SJCRH30 (cell line): Measurements from ENCODE around the gene TMEM45A. TPM values are rescaled to one million over a fixed set of nuclear protein-coding genes. Genes with fewer than 3 reads are reported as not detected.
"Not testable (repeated sequence)": the region's sequence is repeated elsewhere in the genome, so short reads cannot be mapped to it uniquely, and the experiment has no call there.

Experiments used
- DNase-seq, 2 experiments: peaks; one replicate each; pipeline ENCODE4 v3.0.0-alpha.2; 2015 to 2020
- H3K27ac ChIP-seq: fragments of 250-450 bp; sonication (Bioruptor Pico); 2 replicates; pipeline ENCODE4 v1.5.1; 2020; ENCODE audit warnings: mild to moderate bottlenecking, moderate library complexity
- H3K27me3 ChIP-seq: fragments of 250-450 bp; sonication (Bioruptor Pico); 2 replicates; pipeline ENCODE4 v1.5.1; 2020; ENCODE audit warnings: mild to moderate bottlenecking, moderate library complexity
- H3K36me3 ChIP-seq: fragments of 250-450 bp; sonication (Bioruptor Pico); 2 replicates; pipeline ENCODE4 v1.5.1; 2020; ENCODE audit warnings: mild to moderate bottlenecking, moderate library complexity
- H3K4me1 ChIP-seq: fragments of 250-450 bp; sonication (Bioruptor Pico); 2 replicates; pipeline ENCODE4 v1.5.1; 2020; ENCODE audit warnings: mild to moderate bottlenecking, moderate library complexity
- H3K4me3 ChIP-seq: fragments of 250-450 bp; sonication (Bioruptor Pico); 2 replicates; pipeline ENCODE4 v1.5.1; 2020; ENCODE audit warnings: mild to moderate bottlenecking, moderate library complexity
- H3K9me3 ChIP-seq: fragments of 250-450 bp; sonication (Bioruptor Pico); replicated peaks from 2 replicates; pipeline ENCODE4 v1.5.1; 2020; ENCODE audit warnings: mild to moderate bottlenecking, moderate library complexity
- total RNA-seq: library from RNA; depleted of rRNA; stranded (reverse); fragments of >200 nt; shearing (Covaris generic); gene quantifications from 2 replicates; pipeline ENCODE4 v1.2.3, GENCODE V29; 2014; rRNA removed

Gene TMEM45A
- 28.3 and 30.2 TPM in 2 replicates for total RNA-seq

DNA sequence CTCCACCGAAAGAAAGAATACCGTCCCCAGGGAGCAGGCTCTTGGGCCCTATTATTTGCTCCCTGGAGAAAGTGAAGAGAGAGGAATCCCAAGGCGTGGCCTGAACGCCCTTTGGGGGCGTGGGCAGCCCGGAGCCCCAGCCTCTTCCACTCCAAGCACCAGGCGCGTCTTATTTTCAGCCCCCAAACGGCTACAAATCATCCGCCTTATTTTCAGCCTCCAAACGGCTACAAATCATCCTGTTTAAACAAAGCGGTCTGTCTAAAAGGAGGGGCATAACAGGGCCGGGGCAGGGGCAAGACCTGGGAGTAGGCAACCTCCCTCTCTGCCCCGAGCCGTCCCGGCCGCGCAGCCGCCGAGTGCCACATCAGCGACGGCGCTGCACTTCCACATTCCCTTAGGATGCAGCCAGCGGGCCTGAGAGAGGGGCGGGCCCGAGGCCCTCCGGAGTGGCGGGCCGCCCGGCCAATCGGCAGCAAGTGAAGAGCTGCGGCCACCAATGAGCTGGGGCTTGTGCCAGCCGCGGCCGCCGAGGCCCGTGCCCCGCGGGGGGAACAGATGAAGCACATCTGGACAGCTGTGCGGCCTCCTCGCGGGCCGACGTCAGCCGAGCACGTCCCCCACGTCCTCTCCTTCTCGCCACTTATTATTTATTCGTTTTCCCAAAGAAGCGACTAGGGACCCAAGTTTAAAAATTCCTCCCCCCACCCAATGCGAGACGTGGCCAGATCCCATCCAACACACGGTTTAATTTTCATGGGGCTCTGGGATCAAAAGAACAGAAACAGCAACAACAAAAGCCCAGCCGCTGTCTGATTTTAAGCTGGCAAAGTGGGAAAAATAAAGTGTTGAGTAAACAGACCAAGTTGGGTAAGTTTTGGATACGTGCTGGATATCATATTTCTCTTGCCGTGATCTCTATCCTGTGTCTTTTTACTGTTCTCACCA lies at the start of gene TMEM45A:
Gene TMEM45A, plus strand, starts transcription at position 561 of the 948 bp plus-strand sequence. CDS start 62,593 bp downstream, outside the sequence.
- H3K27ac ChIP-seq, result peak within 1 kb of the TSS; percentile 47
- H3K4me3 ChIP-seq, result peak within 1 kb of the TSS; percentile 69
- no peaks in the 10 kb centered on the region for H3K9me3 ChIP-seq
- no peaks in the 10 kb centered on the region for H3K36me3 ChIP-seq
- peak; percentile 98 for DNase-seq
- no peaks in the 10 kb centered on the region for H3K27me3 ChIP-seq
- H3K4me1 ChIP-seq, result peaks cover 13% of the 10 kb centered on the region

DNA sequence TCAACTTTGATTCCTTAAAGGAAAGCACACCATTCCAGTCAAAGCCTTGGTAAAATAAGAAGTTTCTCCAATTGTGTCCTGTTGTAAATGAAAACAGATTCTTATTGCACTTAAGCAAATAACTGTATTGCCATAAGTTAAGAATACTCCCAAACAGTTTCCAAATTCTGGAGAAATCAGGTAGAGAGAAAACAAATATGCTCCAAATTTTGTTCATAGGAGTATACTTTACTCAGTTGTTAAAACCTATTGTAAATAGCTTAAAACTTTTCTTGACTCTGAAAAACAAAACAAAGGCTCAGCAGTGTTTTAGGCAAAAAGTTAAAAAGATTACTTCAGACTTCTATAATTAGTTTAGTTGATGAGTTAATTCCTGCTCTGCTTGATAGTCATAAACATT lies 48.7 kb upstream of the TMEM45A start:
- Histone ChIP-seq H3K4me3 (no peak overlapping the region), H3K27me3 (no peaks in the 10 kb centered on the region), H3K4me1 (no peaks in the 10 kb centered on the region), H3K9me3 (peaks cover 6% of the 10 kb centered on the region), H3K36me3 (no peaks in the 10 kb centered on the region; the same call in 1 of the 2 replicates), H3K27ac (no peak overlapping the region)
- no peak for DNase-seq

DNA sequence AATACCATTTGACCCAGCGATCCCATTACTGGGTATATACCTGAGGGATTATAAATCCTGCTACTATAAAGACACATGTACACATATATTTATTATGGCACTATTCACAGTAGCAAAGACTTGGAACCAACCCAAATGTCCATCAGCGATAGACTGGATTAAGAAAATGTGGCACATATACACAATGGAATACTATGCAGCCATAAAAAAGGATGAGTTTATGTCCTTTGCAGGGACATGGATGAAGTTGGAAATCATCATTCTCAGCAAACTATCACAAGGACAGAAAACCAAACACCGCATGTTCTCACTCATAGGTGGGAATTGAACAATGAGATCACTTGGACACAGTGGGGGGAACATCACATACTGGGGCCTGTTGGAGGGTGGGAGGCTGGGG lies 45.4 kb upstream of the TMEM45A start:
- H3K4me1 ChIP-seq, H3K36me3 ChIP-seq, DNase-seq, H3K9me3 ChIP-seq, H3K27ac ChIP-seq, H3K4me3 ChIP-seq, H3K27me3 ChIP-seq: not testable (repeated sequence)

DNA sequence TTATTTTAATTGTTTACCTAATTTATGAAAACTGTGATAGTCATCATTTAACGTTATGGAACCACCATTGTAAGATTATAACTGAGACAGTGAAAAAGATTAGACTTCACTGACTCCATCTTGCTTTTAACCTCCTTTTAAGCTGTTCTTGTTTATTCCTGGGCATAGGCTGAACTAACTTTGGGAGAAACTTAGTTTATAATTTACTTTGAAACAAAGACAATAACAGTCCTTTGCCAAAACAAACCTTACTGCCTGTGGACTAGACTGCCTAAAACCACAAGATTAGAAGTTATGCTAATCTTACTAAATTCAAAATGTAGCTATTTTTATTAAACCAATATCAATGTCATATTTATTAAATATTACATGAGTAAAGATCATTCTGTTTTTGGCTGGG lies 44.3 kb upstream of the TMEM45A start:
- Histone ChIP-seq H3K27me3 (no peaks in the 10 kb centered on the region), H3K4me1 (no peaks in the 10 kb centered on the region), H3K27ac (no peak overlapping the region), H3K9me3 (peaks cover 6% of the 10 kb centered on the region), H3K4me3 (no peak overlapping the region), H3K36me3 (no peaks in the 10 kb centered on the region; the same call in 1 of the 2 replicates)
- DNase-seq, result no peak

- no peaks in the 10 kb centered on the region for H3K27me3 ChIP-seq
- H3K36me3 ChIP-seq, result no peaks in the 10 kb centered on the region; the same call in 1 of the 2 replicates
- H3K27ac ChIP-seq, result no peak overlapping the region
- no peak for DNase-seq
- H3K9me3 ChIP-seq, result peaks cover 6% of the 10 kb centered on the region
- H3K4me1 ChIP-seq, result no peaks in the 10 kb centered on the region
- H3K4me3 ChIP-seq, result no peak overlapping the region
Measured at GRCh38 chr3:100449214-100449613, 43.2 kb upstream of the TMEM45A start.

DNA sequence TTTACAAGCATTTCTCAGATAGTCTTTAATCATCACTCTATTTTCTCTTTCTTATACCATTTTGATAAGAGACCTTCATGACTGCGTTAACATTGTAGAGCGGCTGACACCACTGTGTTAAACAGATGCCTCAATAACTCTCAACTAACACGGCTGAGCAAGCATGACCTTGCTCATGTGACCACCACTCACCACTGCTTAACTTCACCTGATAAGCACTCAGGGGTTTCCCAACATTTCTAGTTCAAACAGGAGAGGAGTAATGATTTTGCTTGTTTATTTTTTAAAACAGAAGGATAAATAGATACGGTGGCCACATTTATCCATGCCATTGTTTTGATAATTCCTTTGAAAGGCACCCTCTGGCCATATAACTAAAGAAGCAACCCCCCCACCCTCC lies 37.7 kb upstream of the TMEM45A start:
- H3K27me3 ChIP-seq, result no peaks in the 10 kb centered on the region
- H3K4me3 ChIP-seq, result no peak overlapping the region
- H3K4me1 ChIP-seq, result no peaks in the 10 kb centered on the region
- DNase-seq, result no peak
- H3K9me3 ChIP-seq, result no peaks in the 10 kb centered on the region
- H3K36me3 ChIP-seq, result no peaks in the 10 kb centered on the region
- H3K27ac ChIP-seq, result no peak overlapping the region

DNA sequence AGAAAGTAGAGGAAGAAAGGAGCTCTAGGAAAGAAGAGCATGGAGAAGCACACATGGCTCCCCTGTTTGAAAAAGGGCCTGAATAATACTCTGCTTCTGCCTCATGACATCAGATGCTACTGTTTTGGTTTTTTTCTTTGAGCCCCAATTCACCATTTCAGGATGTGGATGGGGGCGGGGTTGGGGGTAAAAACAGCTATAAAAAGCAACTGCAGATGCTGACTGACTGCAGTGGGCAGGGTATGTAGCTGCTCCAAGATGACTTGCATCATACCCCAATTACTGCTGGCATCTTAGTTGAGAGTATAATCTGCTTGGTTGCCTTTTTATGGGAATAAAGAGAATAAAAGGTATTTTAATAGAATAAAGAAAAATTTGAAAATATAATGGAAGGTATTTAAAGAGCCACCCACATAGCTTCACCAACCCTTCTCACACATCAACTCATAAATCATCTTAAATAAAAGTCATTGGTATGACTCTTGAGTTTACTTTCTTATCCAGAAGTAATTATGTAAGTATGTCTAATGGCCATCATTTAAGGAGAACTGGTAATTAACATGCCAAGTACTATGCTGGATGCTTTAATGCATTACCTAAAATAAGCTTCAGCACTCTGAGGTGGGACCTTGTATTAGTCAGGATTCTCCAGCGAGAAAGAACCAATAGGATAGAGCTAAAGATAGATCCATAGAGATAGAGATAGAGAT lies 36.4 kb upstream of the TMEM45A start:
- Histone ChIP-seq H3K9me3 (no peaks in the 10 kb centered on the region), H3K27me3 (no peaks in the 10 kb centered on the region), H3K27ac (no peak overlapping the region), H3K36me3 (no peaks in the 10 kb centered on the region), H3K4me3 (no peak overlapping the region), H3K4me1 (no peaks in the 10 kb centered on the region)
- no peak for DNase-seq

DNA sequence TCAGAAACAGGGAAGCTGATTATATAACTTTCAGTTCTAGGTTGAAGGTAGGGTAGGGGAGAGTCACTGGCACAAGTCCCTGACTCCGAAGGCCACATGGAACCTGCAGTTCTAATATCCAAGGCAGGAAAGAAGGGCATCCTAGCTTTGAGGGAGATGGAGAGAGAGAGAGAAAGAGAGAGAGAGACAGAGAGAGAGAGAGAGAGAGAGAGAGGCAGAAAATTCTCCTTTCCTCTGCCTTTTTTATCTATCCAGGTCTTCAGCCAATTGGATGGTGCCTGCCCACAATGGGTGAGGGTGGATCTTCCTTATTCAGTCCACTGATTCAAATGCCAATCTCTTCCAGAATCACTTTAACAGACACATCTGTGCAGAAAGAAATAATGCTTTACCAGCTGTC lies 35.7 kb upstream of the TMEM45A start:
- H3K4me3 ChIP-seq, result no peak overlapping the region
- no peaks in the 10 kb centered on the region for H3K9me3 ChIP-seq
- H3K27ac ChIP-seq, result no peak overlapping the region
- no peaks in the 10 kb centered on the region for H3K36me3 ChIP-seq
- DNase-seq, result no peak
- H3K4me1 ChIP-seq, result no peaks in the 10 kb centered on the region
- H3K27me3 ChIP-seq, result no peaks in the 10 kb centered on the region

DNA sequence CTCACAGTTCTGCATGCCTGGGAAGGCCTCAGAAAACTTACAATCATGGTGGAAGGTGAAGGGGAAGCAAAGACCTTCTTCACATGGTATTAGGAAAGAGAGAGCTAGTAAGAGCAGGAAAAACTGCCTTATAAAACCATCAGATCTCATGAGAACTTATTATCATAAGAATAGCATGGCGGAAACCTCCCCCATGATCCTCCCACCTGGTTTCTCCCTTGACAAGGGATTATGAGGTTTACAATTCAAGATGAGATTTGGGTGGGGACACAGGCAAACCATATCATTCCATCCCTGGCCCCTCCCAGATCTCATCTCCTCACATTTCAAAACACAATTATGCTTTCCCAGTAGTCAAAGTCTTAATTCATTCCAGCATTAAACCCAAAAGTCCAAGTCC lies 34.6 kb upstream of the TMEM45A start:
- no peak overlapping the region for H3K4me3 ChIP-seq
- no peaks in the 10 kb centered on the region for H3K9me3 ChIP-seq
- H3K36me3 ChIP-seq, result no peaks in the 10 kb centered on the region
- H3K4me1 ChIP-seq, result no peaks in the 10 kb centered on the region
- no peaks in the 10 kb centered on the region for H3K27me3 ChIP-seq
- H3K27ac ChIP-seq, result no peak overlapping the region
- DNase-seq, result no peak

DNA sequence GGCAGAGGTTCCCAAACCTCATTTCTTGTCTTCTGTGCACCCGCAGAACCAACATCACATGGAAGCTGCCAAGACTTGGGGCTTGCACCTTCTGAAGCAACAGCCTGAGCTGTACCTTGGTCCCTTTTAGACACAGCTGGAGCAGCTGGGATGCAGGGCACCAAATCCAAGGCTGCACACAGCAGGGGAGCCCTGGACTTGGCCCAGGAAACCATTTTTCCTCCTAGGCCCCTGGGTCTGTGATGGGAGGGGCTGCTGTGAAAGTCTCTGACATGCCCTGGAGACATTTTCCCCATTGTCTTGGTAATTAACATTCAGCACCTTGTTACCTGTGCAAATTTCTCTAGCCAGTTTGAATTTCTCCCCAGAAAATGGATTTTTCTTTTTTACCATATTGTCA lies 33.6 kb upstream of the TMEM45A start:
- Histone ChIP-seq H3K9me3 (no peaks in the 10 kb centered on the region), H3K27me3 (no peaks in the 10 kb centered on the region), H3K27ac (no peak overlapping the region), H3K4me3 (no peak overlapping the region), H3K36me3 (no peaks in the 10 kb centered on the region), H3K4me1 (0 out of 2 replicates have a peak, but pooled peaks cover 3% of the 10 kb centered on the region)
- DNase-seq, result no peak

DNA sequence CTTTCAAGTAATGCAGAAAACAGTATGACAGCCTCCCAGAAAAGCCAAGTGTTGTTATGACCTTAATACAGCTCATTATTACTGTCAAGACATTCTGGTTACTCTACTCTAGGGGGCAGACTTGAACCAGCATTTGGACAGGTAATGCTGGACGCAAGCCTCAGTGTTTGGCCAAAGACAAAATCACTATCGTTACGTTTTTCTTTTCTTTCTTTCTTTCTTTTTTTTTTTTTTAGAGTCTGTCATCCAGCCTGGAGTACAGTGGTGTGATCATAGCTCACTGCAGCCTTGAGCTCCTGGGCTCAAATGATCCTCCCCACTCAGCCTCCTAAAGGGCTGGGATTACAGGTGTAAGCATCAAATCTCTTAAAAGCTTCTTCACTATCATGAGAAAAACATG lies 29.4 kb upstream of the TMEM45A start:
- DNase-seq, result peak; percentile 50 to 85
- Histone ChIP-seq H3K4me1 (0 out of 2 replicates have a peak, but pooled peaks cover 3% of the 10 kb centered on the region), H3K27ac (no peak overlapping the region), H3K36me3 (no peaks in the 10 kb centered on the region), H3K27me3 (no peaks in the 10 kb centered on the region), H3K4me3 (no peak overlapping the region), H3K9me3 (peaks cover 6% of the 10 kb centered on the region; the same call in 1 of the 2 replicates)

DNA sequence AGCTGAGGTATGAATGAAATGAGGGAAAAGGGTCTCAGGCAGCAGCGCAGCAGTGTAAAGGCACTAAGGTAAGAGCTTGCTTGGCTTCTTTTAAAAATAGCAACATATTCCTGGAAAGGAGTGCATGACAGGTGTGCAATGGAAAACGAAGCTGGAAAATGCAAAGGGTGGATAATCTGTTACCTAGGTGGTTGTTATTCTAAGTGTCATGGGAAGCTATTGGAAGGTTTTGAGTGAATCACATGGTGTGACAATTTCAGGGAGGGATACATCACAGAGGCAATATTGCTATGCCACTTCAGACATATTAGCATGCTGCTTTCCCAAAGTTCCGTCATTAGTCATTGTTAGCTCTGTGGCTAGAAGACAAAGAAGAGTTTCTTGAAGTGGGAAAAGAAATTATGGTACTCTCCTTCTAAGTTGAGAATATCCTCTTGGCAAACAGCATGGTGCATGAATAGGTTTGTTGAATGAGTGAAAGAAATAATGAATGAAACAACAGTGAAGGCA lies 28.7 kb upstream of the TMEM45A start:
- H3K36me3 ChIP-seq, result no peaks in the 10 kb centered on the region
- no peak for DNase-seq
- 0 out of 2 replicates have a peak, but pooled peaks cover 3% of the 10 kb centered on the region for H3K4me1 ChIP-seq
- no peak overlapping the region for H3K27ac ChIP-seq
- H3K4me3 ChIP-seq, result no peak overlapping the region
- H3K9me3 ChIP-seq, result peaks cover 13% of the 10 kb centered on the region; the same call in 1 of the 2 replicates
- no peaks in the 10 kb centered on the region for H3K27me3 ChIP-seq

GRCh38 chr3:100465892-100466777 lies 26.3 kb upstream of the TMEM45A start:
- 0 out of 2 replicates have a peak, but pooled peaks cover 3% of the 10 kb centered on the region for H3K4me1 ChIP-seq
- H3K27ac ChIP-seq, result no peak overlapping the region
- no peak for DNase-seq
- no peaks in the 10 kb centered on the region for H3K36me3 ChIP-seq
- peaks cover 16% of the 10 kb centered on the region for H3K9me3 ChIP-seq
- H3K27me3 ChIP-seq, result no peaks in the 10 kb centered on the region
- H3K4me3 ChIP-seq, result no peak overlapping the region

DNA sequence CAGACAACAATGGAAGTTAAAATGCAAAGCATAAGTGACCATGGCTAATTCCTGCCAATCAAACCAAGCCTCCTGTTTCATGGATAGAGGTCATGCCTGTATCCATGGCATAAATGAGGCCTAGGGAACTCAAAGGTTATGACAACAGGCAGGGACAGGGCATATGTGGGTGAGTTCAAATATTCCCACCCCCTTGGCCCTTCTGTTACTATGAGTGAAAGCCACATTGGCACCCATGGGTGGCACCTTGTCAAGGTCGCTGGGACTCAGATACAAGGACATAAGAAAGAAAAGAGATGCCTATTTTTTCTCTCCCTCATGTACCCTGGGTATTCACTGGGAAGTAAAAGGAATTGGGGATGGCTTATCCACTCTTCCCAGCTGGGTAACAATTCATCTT lies 25.3 kb upstream of the TMEM45A start:
- Histone ChIP-seq H3K4me3 (no peak overlapping the region), H3K27ac (no peak overlapping the region), H3K9me3 (peaks cover 16% of the 10 kb centered on the region), H3K4me1 (0 out of 2 replicates have a peak, but pooled peaks cover 3% of the 10 kb centered on the region), H3K27me3 (no peaks in the 10 kb centered on the region), H3K36me3 (no peaks in the 10 kb centered on the region)
- no peak for DNase-seq
